Measurements from ENCODE around the gene NCOR1.
"Not testable (repeated sequence)": the region's sequence is repeated elsewhere in the genome, so short reads cannot be mapped to it uniquely, and the experiment has no call there.

NCOR1 gene

GRCh38 chr17:16215273-16215964 lies at the start of gene NCOR1:
TSS of gene NCOR1 (minus strand) at chr17:16215534. CDS start at chr17:16194569, 20,965 bp downstream.
- peak; percentile 79 for DNase-seq

DNA sequence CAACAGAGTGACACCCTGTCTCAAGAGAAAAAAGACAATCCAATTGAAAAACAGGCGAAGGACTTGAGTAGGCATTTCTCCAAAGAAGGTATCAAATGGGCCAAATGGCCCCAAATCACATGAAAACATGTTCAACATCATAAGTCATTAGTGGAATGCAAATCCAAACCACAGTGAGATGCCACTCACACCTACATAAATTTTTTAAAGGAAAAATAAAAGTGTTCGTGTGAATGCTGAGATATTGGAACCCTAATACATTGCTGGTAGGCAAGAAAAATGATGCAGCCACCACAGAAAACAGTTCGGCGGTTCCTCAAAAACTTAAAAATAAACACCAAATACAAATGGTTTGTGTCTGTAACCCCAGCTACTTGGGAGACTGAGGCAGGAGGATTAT lies 46.9 kb upstream of the NCOR1 start:
- DNase-seq, result no peak

GRCh38 chr17:16261049-16261448 lies 45.7 kb upstream of the NCOR1 start:
- no peak for DNase-seq

- DNase-seq, result no peak
These were observed 44.6 kb upstream of the NCOR1 start for GRCh38 chr17:16259926-16260325.

DNA sequence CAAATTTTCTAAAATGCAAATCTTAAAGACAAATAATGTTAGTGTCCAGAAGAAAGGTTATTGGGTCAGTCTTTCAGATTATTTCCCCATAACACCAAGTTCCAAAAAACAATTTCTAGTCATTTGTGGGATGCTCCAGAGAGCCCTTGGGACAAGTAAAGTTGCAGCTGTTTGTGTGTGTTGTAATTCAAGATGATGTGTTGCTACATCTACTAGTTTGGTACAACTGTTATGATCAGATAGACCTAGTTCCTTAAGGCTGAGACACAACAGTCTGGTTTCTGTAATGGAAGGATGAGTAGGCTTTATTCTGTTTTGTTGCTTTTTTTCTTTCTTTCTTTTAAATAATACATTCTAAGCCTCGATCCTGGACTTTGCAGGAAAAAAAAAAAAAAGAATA lies 43.6 kb upstream of the NCOR1 start:
- DNase-seq, result no peak

DNA sequence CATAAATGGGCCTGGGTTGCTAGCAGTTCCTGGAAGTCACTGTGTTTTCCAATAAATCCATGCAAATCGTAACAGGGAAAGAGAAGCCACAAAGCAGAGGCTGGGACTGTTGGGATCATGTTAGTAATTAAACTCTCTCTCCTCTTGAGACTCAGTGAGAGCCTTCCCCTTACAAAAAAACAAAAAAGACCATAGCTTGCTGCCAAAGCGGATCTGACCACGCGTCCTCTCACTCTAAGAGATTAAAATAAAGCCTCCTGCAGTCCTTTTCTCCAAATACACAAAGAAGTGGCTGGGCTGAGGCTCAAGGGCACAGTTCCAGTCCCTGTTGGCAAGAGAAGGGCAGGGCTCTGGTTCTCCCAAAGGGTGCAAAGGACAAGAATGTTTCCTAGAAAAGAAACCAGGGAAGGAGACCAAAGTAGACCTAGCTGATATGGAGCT lies 40.2 kb upstream of the NCOR1 start:
- DNase-seq, result no peak

DNA sequence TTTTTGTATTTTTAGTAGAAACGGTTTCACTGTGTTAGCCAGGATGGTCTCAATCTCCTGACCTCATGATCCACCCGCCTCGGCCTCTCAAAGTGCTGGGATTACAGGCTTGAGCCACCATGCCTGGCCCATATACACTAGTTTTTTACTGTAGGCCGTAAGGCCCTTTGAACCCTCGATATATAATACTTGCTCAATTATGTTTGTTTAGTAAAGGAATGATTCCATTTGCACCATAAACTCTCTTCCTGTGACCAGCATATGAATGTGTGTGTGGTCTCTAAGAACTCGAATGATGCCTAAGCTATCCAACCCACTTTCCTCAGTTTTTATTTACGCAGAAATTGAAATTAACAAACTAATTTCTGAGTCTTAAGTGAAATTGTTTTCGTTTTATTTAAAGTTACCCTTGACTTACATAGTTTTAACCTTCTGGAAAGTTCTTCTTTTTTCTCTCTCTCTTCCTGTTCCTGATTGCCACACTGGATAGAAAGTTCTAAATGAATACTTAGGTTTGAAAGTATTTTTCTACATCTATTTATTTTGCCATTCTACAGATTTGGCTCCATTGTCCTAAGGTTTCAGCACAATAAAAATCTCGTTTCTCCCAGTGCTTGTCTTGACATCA lies 39.6 kb upstream of the NCOR1 start:
- DNase-seq, result no peak

DNA sequence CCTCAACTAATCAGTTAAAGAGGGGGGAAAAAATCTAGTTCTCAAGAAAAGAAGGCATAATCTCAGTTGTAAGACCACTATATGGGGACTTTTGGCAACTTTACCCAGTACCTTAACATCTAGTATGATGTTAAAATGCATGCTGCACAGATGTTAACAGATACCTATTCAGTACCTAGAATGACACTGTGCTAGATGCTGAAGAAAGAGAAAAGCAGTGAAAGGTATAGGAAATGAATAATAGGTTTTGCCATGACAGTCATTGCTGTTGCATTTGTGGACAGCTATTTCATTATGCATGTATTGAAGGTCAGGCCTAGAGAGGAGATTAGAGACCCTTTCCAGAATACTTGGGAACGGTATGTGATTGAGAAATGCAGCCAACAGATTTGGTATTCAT lies 36.2 kb upstream of the NCOR1 start:
- no peak for DNase-seq

DNA sequence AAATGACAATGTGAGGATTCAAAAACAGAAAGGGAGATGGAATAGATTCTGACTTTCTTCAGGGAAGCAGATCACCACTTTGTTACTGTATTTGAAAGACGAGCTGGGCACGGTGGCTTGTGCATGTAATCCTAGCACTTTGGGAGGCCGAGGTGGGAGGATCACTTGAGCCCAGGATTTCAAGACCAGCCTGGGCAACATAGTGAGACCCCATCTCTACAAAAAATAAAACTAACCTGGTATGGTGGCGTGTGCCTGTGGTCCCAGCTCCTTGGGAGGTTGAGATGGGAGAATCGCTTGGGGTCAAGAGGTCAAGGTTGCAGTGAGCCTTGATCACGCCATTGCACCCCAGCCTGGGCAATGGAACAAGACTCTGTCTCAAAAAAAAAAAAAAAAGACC lies 35.7 kb upstream of the NCOR1 start:
- DNase-seq, result no peak

- no peak for DNase-seq
These were observed 35.3 kb upstream of the NCOR1 start for GRCh38 chr17:16250635-16251034.

GRCh38 chr17:16247586-16247984 lies 32.3 kb upstream of the NCOR1 start:
- DNase-seq, result no peak

- DNase-seq, result no peak
These were observed 28.6 kb upstream of the NCOR1 start for GRCh38 chr17:16243801-16244567.

DNA sequence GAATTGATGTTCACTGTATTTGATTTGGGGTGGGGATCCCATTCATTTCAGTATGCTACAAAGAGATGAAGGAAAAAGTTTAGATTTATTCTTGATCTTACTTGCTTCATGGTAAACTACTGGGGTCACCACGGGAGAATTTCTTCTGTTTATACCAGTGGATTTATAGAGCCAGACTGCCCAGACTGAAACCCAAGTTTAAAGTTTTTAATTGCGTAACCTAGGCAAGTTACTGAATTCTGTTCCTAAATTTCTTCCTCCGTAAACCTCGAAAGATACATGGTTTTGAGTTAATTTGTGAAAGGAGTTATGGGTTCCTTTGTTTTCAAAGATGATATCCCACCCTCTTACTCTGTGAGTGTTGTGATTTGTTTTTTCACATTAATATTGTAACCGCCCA lies 28.1 kb upstream of the NCOR1 start:
- no peak for DNase-seq

- DNase-seq, result no peak
These were observed 26.6 kb upstream of the NCOR1 start for GRCh38 chr17:16241906-16242399.

DNA sequence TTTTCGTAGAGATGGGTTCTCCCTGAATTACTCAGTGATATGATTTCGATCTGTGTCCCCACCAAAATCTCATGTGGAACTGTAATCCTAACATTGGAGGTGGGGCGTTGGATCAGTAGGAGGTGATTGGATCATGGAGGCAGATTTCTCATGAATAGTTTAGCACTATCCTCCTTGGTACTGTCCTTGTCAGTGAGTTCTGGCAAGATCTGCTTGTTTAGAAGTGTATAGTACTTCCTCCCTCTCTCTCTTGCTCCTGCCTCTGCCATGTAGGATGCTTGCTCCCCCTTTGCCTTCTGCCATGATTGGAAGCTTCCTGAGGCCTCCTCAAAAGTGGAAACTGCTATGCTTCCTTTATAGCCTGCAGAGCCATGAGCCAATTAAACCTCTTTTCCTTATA lies 24.6 kb upstream of the NCOR1 start:
- no peak for DNase-seq

- DNase-seq, result no peak
These were observed 17.1 kb upstream of the NCOR1 start for GRCh38 chr17:16232391-16232790.

DNA sequence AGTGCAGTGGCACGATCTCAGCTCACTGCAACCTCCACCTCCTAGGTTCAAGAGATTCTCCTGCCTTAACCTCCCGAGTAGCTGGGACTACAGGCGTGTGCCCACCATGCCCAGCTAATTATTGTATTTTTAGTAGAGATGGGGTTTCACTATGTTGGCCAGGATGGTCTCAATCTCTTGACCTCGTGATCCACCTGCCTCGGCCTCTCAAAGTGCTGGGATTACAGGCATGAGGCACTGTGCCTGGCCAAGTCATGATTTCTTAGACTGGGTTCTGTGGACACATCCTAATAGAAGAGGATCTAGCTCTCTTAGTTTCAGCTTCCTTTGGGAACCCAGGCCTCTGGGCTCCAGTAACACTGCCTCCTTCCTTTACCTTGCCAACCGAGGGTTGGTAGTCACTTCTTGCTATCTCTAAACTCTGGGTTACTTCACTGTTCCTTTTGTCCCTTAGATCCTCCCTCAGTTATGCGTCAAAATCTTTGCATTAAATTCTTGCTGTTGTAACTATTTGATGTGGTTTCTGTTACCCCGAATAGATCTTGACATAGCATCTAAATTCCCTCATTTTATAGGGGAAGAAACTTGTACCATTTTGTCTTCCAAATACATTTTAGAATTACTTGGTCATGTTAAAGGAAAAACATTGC lies 14.7 kb upstream of the NCOR1 start:
- DNase-seq, result not testable (repeated sequence)

DNA sequence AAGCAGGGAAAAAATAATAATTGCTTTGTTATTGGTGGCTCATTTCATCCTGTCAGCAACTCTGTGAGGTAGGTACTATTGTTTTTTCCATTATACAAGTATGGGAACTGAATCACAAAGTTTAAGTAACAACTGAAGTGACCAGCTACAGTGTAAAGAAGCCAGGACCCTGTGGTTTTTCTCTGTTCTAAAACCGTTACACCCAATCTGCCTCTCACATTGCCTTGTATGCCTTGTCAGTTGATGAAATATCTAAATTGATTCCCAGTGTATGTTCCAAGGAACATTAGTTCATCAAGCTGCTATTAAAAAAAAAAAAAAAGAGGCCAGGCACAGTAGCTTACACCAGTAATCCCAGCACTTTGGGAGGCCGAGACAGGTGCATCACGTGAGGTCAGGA lies 7.1 kb upstream of the NCOR1 start:
- no peak for DNase-seq

DNA sequence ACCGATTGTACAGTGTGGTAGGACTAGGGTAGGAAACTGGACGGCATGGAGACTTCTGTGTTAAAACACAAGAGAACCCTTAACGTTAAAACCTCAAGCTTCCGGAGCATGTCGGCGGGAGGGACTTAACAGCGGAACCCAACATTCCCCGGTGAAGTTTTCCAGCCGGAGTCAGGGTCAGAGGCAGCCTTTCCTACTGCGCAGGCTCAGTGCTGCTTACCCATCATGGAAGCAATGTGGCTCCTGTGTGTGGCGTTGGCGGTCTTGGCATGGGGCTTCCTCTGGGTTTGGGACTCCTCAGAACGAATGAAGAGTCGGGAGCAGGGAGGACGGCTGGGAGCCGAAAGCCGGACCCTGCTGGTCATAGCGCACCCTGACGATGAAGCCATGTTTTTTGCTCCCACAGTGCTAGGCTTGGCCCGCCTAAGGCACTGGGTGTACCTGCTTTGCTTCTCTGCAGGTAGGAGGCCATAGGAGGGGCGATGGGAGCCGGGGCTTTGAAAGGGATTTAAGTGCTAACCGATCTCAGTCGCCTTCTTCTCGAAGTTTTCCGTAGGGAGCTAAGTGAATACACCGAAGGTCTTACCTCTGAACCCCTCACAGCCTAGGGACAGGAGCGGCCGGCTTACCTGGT lies 1.8 kb upstream of the NCOR1 start, which contains the start of gene PIGL:
Gene PIGL, plus strand, starts transcription at position 209 of the 634 bp plus-strand sequence. Its CDS starts 17 bp downstream, at position 226.
- peak; percentile 81 for DNase-seq

- not testable (repeated sequence) for DNase-seq
These were observed 1.1 kb upstream of the NCOR1 start for GRCh38 chr17:16216341-16217001.

DNA sequence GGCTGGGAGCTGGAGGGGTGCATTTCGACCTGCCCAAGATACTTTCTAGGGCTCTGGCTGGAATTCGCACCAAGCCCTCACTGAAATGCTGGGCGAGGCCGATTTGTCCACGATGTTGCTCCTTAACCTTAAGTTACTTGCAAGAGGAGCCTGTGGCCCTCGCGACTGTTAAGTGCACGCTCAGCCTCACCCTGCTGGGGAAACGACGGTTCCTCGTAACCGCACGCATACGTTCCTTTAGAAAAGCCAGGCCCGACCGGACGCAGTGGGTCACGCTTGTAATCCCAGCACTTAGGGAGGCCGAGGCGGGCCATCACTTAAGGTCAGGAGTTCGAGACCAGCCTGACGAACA lies 607 bp upstream of the NCOR1 start:
- no peak for DNase-seq

GRCh38 chr17:16215002-16215272 lies 397 bp downstream of the NCOR1 start:
- peak; percentile 18 for DNase-seq

All from activated CD4-positive, alpha-beta T cell treated with anti-CD3 and anti-CD28 coated beads for 1 hour (primary cell).